ENCODE results near the gene OR10G3.
A peak's percentile ranks its signal among the peaks of the same experiment; 100 is the strongest.

OR10G3 gene

GRCh38 chr14:21525962-21526671 lies 53.8 kb downstream of the OR10G3 start, which contains the start of gene SALL2:
SALL2 (minus strand) TSS chr14:21526346; CDS start chr14:21526127, 219 bp downstream.
- DNase-seq (ENCODE audit: extremely low read depth, low read depth), result peak; percentile 23
- TF ChIP-seq CTCF (IDR thresholded peaks at IDR 0.05; ENCODE audit: low read depth, low read length), result no peak

- DNase-seq (ENCODE audit: extremely low read depth, low read depth), result no peak
- no peak for TF ChIP-seq CTCF (IDR thresholded peaks at IDR 0.05; ENCODE audit: low read depth, low read length)
These were observed 54.3 kb downstream of the OR10G3 start for GRCh38 chr14:21525571-21525961.

GRCh38 chr14:21524575-21525490 lies 55.0 kb downstream of the OR10G3 start:
- DNase-seq (ENCODE audit: extremely low read depth, low read depth), result no peak
- TF ChIP-seq CTCF (IDR thresholded peaks at IDR 0.05; ENCODE audit: low read depth, low read length), result no peak

- no peak for TF ChIP-seq CTCF (IDR thresholded peaks at IDR 0.05; ENCODE audit: low read depth, low read length)
- no peak for DNase-seq (ENCODE audit: extremely low read depth, low read depth)
These were observed 56.7 kb downstream of the OR10G3 start for GRCh38 chr14:21523203-21523602.

GRCh38 chr14:21521501-21521900 lies 58.4 kb downstream of the OR10G3 start:
- no peak for DNase-seq (ENCODE audit: extremely low read depth, low read depth)
- TF ChIP-seq CTCF (IDR thresholded peaks at IDR 0.05; ENCODE audit: low read depth, low read length), result no peak

GRCh38 chr14:21520767-21521166 lies 59.1 kb downstream of the OR10G3 start:
- DNase-seq (ENCODE audit: extremely low read depth, low read depth), result no peak
- no peak for TF ChIP-seq CTCF (IDR thresholded peaks at IDR 0.05; ENCODE audit: low read depth, low read length)

- TF ChIP-seq CTCF (IDR thresholded peaks at IDR 0.05; ENCODE audit: low read depth, low read length), result no peak
- no peak for DNase-seq (ENCODE audit: extremely low read depth, low read depth)
These were observed 61.2 kb downstream of the OR10G3 start for GRCh38 chr14:21518725-21519124.
